Measurements from ENCODE around the gene ATAT1.
A peak's percentile ranks its signal among the peaks of the same experiment; 100 is the strongest.

Gene ATAT1

GRCh38 chr6:30626484-30627366 lies at the start of gene ATAT1:
ATAT1 (plus strand) TSS chr6:30626874.
- DNase-seq (ENCODE audit: low read depth, low spot score) = no peak

DNA sequence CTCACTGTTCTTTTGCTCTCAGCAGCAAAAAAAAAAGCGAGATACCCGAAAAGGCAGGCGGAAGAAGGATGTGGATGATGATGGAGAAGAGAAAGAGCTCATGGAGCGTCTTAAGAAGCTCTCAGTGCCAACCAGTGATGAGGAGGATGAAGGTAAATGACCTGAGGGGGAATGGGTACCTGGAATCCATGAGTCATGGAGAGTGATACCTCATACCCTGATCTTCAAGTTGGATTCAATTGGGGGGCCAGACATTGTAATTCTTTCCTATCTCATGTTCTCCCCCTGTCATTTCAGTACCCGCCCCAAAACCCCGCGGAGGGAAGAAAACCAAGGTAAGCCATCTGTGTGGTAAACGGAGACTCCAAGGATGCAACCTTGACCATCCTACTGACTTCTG lies 48.6 kb upstream of the ATAT1 start:
- DNase-seq (ENCODE audit: low read depth, low spot score) = no peak

DNA sequence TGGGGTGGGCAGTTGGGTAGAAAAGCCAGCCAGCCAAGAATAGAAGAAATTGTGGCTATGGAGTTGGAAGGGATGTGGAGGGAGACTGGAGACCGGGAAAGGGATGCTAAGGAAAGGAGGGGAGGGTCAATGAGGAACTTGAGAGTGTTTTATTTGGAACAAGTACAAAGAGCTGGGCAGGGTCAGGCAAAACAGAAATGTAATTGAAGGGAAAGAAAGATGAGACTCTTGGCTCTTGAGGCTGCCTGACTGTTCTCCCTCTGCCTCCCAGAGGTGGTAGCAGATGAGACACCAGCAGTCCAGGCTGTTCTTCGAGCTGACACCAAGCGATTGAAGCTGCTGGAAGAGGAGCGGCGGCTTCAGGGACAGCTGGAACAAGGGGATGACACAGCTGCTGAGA lies 42.8 kb upstream of the ATAT1 start:
- no peak for DNase-seq (ENCODE audit: low read depth, low spot score)

- DNase-seq (ENCODE audit: low read depth, low spot score) = no peak
Observed at GRCh38 chr6:30589754-30590358, 36.8 kb upstream of the ATAT1 start.

GRCh38 chr6:30590509-30590908 lies 36.2 kb upstream of the ATAT1 start:
- DNase-seq (ENCODE audit: low read depth, low spot score) = no peak

DNA sequence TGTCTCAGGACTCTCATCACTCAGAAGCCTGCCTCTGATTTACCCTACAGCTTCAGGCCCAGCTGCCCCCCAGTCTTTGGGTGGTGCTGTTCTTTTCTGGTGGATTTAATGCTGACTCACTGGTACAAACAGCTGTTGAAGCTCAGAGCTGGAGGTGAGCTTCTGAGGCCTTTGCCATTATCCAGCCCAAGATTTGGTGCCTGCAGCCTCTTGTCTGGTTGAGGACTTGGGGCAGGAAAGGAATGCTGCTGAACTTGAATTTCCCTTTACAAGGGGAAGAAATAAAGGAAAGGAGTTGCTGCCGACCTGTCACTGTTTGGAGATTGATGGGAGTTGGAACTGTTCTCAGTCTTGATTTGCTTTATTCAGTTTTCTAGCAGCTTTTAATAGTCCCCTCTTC lies 35.7 kb upstream of the ATAT1 start:
- no peak for DNase-seq (ENCODE audit: low read depth, low spot score)

GRCh38 chr6:30592287-30592686 lies 34.4 kb upstream of the ATAT1 start:
- DNase-seq (ENCODE audit: low read depth, low spot score) = no peak

DNA sequence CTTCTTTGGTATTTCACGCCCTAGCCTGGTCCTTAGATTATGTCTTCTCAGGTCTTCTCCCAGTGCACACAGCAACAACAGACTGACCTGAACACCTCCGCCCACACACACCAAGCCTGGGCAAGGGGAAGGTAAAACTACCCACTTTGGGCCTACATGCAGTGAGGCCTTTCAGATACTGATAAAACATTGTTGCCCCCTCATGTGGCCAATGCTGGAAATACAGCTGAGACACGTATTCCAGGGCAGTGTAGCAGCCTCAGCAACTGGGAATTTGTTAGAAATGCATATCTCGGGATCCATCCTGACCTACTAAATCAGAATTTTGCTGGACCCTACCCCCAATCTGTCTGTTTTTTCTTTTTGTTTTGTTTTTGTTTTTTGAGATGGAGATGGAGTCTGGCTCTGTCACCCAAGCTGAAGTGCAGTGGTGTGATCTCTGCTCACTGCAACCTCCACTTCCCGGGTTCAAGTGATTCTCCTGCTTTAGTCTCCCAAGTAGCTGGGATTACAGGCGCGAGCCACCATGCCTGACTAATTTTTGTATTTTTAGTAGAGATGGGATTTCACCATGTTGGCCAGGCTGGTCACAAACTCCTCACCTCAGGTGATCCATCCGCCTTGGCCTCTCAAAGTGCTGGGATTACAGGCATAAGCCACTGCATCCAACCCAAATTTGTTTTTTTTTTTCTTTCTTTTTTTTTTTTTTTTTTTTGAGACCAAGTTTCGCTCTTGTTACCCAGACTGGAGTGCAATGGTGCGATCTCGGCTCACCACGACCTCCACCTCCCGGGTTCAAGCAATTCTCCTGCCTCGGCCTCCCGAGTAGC lies 29.1 kb upstream of the ATAT1 start:
- DNase-seq (ENCODE audit: low read depth, low spot score) = peak; percentile 50

DNA sequence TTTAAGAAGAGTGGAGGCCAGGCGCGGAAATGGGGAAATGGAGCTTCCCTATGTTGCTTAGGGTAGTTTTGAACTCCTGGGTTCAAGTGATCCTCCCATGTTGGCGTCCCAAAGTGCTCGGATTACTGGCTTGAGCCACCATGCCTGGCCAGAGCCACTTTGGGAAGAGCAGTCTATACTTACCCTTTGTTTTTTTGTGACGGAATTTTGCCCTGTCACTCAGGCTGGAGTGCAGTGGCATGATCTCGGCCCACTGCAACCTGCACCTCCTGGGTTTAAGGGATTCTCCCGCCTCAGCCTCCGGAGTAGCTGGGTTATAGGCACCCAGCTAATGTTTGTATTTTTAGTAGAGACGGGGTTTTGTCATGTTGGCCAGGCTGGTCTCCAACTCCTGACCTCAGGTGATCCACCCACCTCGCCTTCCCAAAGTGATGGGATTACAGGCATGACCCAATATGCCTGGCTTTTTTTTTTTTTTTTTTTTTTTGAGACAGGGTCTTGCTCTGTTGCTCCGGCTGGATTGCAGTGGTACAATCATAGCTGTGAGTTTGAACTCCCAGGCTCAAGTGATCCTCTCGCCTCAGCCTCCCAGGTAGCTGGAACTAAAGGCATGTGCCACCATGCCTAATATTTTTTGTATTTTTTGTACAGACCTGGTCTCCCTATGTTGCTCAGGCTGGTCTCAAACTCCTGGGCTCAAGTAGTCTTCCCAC lies 27.6 kb upstream of the ATAT1 start:
- DNase-seq (ENCODE audit: low read depth, low spot score) = no peak

DNA sequence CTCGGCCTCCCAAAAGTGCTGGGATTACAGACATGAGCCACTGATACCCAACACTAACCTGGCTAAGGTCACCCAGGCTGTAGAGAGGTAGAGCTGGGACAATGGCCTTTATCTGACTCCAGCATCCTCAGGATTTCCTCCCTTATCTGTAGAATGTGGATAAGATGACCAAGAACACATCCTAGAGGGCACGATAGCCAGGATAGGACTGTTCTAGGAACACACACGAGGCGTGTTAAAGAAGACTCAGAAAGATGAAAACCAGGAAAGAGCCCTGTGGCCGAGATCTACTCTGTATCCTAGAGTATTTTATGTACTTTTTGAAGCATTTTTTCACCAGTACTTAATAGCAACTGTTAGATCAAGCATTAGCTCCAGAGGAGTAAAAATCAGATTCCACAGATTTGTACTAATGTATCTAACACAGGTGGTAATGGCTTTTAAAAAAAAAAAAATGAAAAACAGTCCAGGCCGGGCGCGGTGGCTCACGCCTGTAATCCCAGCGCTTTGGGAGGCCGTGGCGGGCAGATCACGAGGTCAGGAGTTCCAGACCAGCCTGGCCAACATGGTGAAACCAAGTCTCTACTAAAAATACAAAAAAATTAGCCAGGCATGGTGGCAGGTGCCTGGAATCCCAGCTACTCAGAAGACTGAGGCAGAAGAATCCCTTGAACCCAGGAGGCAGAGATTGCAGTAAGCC lies 26.9 kb upstream of the ATAT1 start:
- DNase-seq (ENCODE audit: low read depth, low spot score) = no peak

DNA sequence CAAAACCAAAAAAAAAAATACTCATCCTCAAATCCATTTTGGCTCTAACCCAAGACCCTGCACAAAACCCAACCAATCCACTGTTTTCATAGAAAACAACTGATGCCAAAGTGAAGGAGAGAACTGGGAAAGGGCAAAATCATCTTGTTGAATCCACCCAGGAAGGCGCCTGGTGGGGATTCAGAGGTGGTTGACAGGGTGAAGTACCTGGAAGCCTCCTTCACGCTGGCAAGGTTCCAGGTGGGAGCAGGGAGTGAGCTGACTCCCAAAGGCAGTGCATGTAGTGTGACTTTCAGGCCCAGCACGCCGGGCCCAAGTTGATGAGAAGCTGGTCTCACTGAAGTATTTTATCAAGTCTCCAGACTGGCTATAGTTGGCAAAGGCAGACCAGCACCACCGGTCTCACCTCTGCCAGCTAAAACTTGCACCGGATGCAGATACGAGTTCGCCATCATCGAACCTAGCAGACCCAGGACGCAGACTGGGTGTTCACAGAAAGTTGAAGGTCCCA lies 26.2 kb upstream of the ATAT1 start:
- no peak for DNase-seq (ENCODE audit: low read depth, low spot score)

- no peak for DNase-seq (ENCODE audit: low read depth, low spot score)
Observed at GRCh38 chr6:30601436-30601814, 25.2 kb upstream of the ATAT1 start.

GRCh38 chr6:30601815-30602641 lies 24.6 kb upstream of the ATAT1 start:
- no peak for DNase-seq (ENCODE audit: low read depth, low spot score)

DNA sequence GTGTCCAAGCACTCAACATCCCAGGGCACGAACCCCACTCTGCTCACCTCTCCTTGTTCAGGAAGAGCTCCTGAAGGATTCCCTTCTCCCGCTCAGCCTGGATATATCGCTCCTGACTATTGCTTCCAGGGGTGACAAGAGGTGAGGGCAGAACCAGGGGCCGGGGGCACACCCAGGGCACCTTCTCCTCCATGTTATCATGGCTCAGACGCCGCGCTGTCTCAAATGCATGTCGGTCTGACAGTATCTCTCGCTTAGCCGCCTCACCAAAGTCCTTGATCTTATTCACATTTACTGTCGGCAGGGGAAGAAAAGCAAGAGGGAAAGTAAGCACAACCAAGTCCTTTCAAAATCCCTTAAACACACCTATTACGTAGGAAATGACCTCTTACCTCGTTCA lies 22.7 kb upstream of the ATAT1 start:
- no peak for DNase-seq (ENCODE audit: low read depth, low spot score)

GRCh38 chr6:30610065-30610464 lies 16.6 kb upstream of the ATAT1 start:
- no peak for DNase-seq (ENCODE audit: low read depth, low spot score)

DNA sequence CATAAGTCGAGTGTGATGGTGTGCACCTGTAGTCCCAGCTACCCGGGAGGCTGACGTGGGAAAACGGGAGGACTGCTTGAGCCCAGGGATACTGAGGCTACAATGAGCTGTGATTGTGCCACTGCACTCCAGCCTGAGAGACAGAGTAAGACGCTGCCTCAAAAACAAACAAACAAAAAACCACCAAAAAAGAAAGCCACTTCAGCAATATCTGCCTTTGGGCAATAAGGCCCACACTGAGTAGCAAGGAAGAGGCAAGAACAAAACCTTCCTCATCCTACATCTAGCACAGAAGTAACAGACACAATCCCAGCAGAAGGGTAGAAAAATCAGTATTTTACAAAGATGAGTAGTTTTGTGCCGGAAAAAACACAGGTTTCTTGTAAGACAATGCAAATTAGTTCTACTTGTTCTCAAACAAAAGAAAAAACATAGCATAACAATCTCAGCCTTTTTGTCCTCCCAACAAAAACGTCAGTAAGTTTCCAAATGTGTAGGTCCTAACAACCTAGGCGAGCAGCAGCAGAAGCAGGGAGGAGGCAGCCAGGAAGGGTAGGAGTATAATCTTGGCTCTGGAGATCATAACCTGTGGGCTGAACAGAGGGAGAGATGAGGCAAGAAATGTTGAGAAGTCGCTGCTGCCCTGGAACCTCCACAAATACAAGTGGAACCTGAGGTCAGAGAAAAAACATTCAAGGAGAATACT lies 15.4 kb upstream of the ATAT1 start:
- no peak for DNase-seq (ENCODE audit: low read depth, low spot score)

DNA sequence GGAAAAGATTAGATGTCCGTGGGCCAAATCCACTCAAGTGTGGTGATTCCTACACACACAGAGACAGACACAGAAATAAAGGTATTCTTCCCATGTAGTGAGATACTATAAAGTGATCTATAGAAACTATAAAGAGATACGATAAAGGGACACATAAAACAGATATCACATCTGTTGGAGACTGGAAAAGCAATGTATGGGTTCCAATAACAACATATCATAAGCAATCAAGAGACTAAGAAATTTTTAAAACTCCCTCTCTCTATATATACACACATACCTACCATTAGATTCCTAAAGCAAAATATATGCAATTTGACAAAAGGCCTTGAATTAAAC lies 14.8 kb upstream of the ATAT1 start:
- DNase-seq (ENCODE audit: low read depth, low spot score) = no peak

DNA sequence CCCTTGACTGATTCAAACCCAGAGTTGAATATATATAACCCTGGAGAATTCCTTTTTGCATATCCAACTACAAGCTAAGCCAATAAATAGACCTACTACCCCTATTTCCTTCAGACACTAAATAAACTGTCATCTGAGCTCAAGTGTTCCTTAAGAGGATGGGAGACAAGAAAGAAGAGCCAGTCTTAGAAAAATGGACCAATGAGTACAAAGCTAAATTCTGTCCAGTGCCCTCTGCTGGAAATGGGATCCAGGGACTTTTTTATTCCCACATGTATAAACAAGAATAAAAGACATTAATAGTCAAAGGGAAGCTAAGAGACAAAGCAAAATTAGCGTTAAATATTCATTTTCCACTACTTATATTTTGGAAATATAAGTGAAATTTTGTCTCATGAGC lies 14.5 kb upstream of the ATAT1 start:
- no peak for DNase-seq (ENCODE audit: low read depth, low spot score)

DNA sequence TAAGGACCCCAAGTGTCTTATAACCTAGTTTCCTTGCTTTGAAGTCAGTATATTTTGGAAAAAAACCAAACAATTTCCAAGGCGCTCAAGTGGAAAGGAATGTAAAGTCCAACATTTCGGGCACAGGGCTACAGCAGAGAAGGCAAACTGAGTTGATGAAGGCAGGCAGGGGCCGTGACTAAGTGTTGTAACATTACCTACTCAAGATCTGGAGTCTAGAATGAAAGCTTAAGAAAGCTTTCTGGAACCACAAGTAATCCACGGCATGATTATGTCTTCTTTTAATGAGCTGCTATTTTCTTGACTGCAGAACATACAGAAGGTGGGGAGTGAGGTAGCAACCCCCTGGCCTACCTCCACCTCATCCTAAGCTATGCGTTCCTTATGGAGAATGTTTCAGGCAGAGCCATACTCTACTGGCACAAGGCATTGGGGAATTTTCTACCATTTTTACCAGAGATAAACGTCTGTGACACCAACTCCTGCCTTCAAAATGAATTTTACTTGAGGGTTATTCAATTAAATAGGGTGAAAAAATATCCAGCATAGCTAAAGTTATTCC lies 13.9 kb upstream of the ATAT1 start:
- DNase-seq (ENCODE audit: low read depth, low spot score) = no peak
